Umbilical cord (tissue), 2 donors: ENCODE results near the gene CUX1. TPM values are rescaled to one million over a fixed set of nuclear protein-coding genes. Genes with fewer than 3 reads are reported as not detected.

Experiments
- DNase-seq: peaks from one replicate; pipeline ENCODE4 v3.0.0-alpha.2; 2015; ENCODE audit warnings: low spot score
- total RNA-seq: library from RNA; depleted of rRNA; stranded (reverse); fragments of >200 nt; gene quantifications from one replicate; pipeline ENCODE4 v1.2.3, GENCODE V29; 2014; ENCODE audit warnings: low replicate concordance; ENCODE audit not compliant: insufficient read depth

CUX1 gene
- total RNA-seq, 1 donor from 2014 or later = 92.0 TPM

DNA sequence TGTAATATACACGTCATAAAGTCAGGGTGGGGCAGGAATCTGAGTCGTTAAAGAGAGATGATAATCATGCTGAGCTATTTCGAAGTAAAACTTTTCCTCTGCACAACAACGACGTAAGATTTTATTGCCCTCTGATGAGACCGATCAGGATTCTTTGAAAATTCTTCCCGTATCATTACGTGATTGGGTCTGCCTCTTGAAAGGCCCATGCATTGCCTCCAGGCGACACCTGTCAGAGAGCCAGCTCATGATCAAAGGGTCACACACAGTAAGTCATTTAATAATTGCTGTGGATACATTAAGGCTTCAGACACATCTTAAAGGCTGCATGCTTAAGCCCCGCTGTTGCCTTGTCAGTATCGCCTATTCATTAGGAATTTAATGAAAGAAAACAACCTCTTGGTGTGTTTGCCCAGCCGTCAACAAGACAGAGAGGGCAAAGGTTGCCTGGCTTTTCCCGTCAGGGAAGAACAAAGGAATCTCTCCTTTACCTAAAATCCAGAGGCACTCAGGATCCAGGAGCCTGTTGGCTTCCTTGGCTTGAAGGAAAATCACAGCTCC lies 280.3 kb downstream of the CUX1 start:
- peak; percentile 56 for DNase-seq

DNA sequence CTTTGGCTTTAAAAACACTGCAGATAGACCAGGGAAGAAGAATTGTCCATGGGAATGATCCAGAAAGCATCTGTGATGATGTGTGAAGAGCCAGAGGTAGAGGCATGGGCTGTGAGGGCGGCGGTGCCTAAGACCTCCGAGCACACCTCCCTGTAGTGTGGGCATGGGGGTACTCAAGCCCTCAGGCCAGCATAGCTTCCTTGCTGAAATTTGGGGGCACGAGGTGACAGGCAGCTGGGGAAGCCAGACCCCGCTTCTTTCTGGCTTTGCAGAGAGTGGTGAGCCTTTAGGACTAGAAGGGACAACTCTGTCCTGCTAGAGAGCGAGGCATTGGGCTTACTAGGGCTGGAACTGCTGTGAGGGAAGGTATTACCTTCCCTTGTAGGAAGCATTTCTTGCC lies 281.6 kb downstream of the CUX1 start:
- no peak for DNase-seq

DNA sequence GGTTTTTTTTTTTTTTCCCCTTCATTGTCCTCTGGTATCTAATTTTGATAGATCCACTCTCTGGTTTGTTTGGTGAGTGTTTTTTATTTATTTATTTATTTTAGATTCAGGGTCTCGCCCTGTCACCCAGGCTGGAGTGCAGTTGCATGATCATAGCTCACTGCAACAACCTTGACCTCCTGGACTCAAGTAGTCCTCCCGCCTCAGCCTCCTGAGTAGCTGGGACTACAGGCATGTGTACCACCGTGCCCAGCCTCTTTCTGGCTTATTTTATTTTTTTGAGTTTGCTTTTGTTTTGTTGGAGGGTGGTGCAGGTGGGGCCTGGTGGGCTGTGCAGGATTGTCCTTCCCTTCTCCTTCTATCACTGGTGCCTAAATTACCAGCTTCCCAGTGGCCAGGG lies 282.0 kb downstream of the CUX1 start:
- no peak for DNase-seq

DNA sequence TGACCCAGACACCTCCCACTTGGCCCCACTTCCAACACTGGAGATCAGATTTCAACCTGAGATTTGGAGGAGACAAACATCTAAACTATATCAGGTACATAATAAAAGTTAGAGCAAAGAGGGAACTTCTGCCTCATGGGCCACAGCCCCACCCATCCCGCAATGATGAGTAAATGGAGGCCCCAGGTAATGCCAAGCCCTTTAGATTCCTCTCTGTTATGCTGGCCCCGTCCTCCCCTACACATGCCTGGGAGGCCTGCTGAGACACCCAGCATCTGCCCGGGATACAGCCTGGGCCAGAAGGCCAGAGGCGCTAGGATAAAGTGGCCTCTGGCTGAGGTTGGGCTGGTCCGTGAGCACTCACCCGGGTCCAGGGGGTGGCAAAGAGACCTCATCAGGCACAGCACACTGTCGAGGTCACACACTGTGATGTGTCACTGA lies 283.7 kb downstream of the CUX1 start:
- no peak for DNase-seq

DNA sequence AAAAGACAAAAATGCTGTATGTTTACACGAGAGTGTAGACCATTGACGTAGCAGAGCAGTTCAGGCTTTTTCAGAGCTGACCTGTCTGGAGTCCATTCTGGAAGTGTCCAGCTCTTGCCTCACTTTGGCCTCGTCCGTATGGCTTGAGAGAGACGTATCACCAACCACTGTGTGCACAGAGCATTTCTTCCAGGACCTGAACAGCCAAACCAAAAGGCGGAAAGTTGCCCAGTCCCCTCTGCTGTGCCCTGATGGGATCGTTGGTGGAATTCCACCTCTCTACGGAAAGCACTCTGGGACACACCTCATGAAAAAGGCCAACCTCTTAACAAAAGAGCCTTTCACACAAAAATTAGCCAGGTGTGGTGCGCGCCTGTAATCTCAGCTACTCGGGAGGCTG lies 284.5 kb downstream of the CUX1 start:
- DNase-seq = no peak

DNA sequence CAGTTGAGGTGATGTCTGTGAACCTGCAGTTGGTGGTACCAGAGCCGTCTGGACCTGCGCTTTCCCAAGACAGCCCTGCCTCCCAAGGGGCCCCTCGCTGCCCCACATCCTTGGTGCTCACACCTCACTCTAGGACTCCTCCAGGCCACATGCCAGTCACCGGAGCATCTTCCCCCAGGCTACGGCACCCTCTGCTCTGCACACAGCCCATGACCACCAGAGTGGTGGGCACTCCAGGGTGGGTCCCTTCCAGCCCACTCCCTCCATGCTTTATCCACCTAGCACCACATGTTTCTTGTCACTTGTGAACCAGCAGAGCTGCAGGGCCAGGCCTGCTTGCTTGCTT lies 285.6 kb downstream of the CUX1 start:
- no peak for DNase-seq

DNA sequence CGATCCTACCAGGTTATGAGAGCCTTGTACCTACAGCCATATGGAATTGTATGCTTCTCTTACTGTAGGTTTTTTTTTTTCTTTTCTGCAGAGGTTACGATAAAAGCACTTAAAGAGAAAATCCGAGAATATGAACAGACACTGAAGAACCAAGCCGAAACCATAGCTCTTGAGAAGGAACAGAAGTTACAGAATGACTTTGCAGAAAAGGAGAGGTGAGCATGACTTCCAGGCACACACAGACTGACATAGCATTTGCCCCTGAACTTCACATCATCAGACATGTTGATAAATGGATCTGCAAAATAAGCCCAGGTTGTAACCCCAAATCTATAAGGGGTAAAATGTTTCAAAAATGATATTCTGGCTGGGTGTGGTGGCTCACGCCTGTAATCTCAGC lies 286.8 kb downstream of the CUX1 start:
- DNase-seq = no peak

DNA sequence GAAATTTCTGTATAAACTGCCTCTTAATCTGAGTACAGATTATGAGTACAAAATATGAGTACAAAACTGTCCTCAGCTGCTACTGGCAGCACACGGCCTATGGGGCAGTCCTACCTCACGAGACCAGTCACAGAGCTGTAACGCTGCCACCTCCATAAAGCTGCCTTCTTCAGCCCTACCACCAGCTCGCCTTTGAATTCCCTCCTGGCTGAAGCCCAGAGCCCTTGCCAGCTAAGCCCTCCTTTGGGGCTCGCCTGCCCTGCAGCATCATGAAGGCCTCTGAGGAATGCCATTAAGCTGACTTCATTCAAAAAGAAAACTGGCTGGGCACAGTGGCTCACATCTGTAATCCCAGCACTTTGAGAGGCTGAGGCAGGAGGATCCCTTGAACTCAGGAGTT lies 289.2 kb downstream of the CUX1 start:
- DNase-seq = peak; percentile 36

DNA sequence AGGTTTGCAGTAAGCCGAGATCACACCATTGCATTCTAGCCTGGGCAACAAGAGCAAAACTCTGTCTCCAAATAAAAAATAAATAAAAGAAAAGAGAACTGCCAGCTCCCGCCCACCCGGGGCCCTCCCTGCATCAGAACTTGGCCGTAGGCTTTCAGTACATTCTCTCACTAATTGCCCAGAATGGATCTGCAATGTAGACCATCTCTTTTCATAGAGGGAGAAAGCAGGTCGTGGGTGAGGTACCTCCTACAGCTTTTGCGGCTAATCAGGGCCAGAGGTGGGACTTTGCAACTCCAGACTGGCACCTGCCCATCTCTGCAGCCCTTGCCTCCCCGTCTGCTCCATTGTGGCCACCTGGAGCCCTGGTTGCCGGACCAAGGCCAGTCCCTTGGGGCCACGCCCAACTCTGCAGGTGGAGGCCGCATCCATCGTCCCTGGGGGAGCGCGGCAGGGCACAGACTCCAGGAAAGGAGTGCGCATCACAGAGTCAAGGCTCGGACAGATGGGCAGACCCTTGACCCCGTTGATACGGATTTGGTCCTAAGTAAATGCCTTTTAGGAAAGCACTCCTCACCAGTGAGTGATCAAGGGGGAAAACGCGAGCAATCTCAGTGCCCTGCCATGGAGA lies 290.2 kb downstream of the CUX1 start:
- no peak for DNase-seq

DNA sequence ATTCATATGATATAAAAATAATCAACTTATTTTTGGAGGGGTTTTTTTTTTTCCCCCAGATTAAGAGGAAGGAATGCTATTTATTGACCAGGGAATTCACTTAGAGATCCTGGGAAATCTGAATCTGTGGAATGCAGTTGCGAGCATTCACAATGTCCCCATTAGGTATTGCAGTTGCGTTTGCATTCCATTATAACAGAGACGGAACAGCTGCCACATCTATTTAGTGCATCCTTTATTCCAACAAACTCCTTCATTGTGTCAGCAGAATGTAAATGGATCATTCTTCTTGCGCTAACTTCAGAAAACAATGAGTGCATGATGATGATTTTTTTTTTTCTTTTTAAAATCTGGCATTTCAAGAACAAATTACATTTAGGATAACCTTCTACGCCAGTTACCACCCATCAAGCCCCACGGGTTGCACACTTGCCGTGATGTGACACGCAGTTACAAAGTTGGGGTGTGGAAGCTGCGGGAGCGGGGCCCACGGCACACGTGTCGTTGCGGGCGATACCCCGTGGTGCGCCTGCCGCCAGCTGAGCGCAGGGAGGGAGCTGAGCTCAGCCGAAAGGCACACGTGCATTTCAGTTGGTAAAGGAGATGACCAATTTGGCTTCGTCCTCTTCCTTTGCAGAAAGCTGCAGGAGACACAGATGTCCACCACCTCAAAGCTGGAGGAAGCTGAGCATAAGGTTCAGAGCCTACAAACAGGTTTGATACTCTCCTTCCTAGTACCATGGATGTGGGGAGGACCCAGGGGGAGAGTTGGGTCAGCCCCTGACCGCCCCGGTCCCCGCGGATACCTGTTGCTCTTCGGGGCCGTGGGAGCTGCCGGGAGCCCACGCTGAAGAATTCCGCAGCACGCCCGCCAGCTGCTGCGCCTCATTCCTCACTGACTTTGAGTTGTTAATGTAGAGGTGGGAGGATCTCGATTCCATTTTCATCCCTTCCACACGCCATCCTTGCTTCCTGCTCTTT lies 293.9 kb downstream of the CUX1 start:
- no peak for DNase-seq

DNA sequence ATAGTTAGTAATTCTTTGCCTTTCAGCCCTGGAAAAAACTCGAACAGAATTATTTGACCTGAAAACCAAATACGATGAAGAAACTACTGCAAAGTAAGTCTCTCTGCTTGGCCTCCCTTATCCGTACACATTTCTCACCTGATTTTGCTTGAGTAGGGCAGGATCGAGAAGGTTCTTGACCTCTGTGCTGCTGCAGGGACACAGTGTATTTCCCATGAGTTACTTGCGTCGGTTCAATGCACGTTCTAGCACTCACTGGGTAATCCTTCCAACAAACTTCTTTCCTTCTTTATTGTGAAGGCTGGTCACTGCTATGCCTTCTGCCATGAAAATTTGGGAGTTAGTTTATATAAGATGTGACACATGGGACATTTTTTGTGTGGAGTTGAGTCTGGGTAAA lies 297.8 kb downstream of the CUX1 start:
- no peak for DNase-seq

DNA sequence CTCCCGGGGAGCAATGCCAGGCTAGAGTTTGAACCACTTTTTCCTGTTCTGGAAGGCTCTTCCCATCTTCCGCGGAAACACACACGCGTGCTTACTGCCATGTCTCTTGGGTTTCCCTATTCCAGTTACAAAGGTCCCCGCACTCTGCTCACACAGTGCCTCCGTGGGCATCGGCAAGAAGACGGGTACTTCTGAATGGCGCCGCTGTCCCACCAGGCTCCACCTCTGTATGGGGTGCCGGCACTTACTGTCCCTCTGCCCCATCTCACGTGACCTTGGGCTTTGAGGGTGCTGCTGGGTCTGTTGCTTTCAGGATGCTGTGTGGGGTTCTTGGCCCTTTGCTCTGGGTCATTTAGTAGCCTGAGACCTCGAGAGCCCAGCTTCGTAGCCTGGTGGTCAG lies 298.5 kb downstream of the CUX1 start:
- no peak for DNase-seq

DNA sequence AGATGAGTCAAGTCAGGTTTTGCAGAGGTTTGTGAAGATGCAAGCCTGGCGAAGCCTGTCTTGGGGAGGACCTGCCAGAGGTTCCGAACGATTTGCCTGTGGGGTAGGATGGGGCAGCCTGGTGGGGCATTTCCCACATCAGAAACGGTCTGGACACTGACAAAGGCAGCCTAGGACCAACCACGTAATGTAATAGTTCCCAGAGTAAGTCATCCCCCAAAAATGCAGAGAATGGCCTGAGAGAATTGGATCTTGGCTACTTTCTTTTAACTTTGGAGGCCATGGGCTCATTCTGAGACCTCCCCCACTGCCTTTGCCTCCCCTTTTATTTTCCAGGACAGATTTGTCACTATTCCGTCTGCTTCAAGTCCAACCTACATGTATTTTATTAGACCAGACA lies 300.3 kb downstream of the CUX1 start:
- no peak for DNase-seq

DNA sequence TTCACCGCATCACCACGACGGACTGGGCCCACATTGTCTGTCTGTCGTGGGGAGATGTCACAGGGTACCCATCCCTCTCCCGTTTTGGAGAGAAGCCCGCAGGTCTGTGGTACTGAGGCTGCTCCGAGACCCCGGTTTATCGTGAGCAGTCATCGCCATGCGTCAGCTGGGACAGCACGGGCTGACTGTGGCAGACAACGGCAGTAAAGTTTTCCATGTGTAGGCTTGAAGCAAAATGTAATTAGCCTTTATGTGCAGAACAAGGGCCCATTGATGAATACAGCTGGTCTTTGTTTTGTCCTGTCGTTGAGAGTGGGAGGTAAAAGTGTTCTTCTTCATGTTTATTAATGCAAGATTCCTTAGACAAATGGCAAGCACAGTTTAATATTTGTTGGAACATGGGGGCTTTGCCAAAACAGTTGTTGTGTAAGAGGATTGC lies 301.8 kb downstream of the CUX1 start:
- DNase-seq = no peak

DNA sequence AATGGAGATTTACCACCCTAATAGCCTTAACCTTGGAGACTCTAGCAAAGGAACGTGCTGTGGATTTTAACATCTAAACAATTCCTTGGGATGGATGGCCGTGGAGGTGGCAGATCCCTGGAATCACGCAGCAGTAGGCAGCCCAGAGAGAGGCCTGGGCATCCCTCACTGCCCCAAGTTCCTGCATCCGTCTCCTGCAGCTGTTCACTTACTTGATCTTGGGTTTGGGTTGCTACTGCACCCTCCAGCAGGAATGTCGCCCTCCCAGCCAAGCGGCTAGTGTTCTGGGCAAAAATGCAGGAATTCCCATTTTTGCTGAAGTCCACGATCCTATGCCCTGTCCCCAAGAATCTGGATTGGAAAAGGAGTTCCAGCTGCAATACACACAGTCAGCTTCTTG lies 302.5 kb downstream of the CUX1 start:
- no peak for DNase-seq

DNA sequence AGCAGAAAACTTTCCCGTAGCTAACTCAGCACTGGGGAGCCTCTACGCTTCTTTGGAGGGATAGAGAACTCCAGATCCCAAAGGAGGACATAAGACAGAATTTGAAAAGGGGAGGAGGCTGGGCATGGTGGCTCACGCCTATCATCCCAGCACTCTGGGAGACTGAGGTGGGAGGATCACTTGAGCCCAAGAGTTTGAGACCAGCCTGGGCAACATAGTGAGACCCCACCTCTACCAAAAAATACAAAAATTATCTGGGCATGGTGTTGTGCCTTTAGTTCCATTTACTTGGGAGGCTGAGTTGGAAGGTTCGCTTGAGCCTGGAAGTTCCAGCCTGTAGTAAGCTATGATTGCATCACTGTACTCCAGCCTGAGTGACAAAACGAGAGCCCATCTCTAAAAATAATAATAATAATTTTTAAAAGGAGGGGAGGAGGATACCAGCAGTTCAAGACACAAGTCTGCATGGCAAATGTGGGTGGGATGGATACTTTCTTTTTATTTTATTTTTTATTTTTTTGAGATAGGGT lies 303.3 kb downstream of the CUX1 start:
- DNase-seq = no peak

DNA sequence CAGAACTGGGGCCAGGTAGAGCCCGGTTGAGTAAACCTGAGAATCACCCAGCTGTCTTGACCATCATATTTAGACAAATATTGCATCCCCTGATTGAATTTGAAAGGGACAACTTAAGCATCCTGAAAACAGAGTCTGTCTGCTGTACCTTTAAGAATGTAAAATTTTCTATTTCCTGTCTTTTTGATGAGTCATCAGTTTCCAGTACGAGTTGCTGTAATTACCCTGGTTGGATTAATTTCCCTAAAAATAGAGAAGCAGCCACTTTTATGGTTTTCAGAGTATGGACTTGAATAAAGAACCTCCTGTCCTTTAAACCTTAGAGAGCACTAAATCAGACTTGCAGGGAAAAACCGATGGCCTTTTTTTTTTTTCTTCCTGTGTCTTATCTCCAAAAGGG lies 304.6 kb downstream of the CUX1 start:
- peak; percentile 63 for DNase-seq

DNA sequence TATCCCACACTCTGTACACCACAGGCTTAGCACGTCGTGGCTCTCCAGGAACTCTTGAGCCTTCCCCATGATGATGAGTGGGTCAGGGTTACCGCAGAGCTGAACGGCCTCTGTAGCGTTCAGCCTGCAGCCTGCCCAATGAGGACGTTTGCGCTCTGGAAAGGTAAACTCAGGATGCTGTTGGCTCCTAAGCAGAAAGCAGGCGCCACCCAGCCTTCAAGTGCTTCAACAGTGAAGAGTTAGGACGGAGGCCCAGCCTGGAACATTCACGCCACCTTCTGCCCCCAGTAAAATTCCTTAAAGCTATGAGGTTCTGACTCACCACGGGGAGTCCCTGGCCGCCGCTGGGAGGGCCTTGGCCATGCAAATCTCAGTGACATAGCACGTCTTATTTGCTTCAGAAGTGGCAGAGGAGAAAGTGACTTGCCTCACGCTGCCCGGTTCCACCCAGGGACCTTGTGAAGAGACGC lies 307.7 kb downstream of the CUX1 start:
- DNase-seq = peak; percentile 83

DNA sequence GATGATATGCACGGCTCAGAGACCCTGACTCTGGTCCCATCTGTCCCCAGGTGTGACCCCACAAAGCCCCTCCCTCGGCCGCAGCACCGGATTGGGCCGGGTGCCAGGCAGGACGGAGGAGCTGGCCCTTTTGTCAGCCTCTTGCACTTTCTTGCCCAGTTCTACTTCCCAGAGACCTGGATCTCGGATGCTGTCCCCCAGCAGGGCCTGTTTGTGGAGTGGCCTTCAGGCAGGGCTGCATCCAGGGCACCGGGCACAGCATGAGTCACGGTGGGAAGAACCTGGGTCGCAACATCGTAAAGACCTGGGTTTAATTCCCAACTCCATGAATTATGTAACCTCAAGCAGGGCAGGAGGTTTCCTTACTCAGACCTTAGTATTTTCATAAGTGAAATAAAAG lies 310.9 kb downstream of the CUX1 start:
- no peak for DNase-seq

DNA sequence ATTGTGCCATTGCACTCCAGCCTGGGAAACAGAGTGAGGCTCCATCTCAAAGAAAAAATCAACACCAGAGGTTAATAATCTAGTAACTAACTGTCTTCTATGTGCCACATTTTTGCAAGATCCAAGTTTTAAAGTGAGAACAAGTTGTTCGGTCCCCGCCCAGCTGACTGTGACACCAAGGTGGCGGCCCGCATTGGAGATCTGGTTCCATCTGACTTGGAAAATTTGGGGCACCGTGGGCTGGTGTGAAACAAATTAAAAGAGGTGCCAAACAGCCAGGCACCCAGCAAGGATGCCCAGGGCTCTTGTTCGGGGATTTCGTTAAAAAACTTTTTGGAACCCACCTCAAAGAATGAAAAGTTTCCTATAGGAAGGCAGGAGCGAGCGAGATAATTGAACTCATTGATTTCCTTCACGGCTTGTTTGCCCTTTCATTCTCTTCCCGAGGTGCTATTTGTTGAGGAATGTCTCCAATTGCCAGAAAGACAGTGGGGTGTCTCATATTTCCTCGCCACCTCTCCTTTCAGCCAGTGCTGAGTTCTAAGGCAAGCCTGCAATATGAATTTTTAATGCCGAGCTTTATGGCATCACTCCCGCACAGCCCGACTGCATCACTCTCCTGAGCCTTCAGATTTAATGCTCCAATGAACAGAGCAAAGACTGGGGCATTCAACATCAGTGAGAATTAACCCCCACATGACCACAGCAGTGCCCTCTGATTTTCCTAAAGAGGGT lies 312.4 kb downstream of the CUX1 start:
- DNase-seq = peak; percentile 47

DNA sequence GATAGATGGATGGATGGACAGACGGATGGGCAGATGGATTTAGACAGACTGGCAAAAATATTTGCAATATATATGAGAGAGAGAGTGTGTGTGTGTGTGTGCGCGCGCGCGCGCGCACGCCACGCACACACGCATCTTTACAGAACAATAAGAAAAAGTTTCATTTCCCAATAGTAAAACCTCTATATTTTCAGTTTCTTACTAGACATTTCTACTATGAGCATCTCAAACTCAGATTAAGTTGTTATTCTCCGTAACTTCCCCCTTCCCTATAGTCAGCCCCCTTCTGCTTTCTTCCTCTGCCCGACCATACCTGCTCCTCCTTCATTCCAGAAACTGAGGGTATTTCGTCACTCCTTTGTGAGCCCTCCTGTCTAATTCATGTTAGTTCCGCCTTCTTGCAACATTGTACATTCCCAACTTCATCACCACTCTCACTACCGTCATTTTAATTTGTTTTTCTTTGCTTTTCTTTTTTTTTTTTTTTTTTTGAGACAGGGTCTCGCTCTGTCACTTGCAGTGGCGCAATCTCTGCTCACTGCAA lies 314.9 kb downstream of the CUX1 start:
- no peak for DNase-seq
